GM23248 (cell line): ENCODE measurements around the gene FBXO2.

Experiments
- EZH2 ChIP-seq: fragments of 200-600 bp; sonication (generic); IDR thresholded peaks from 2 replicates; pipeline ENCODE4 v1.6.1; 2018; ENCODE audit warnings: antibody characterized with exemption, mild to moderate bottlenecking; ENCODE audit not compliant: insufficient read depth, poor library complexity, severe bottlenecking
- EZH2phosphoT487 ChIP-seq: fragments of 200-600 bp; sonication (generic); IDR thresholded peaks from 2 replicates; pipeline ENCODE4 v1.6.1; 2018; ENCODE audit warnings: antibody characterized with exemption, moderate library complexity, mild to moderate bottlenecking, low read depth; ENCODE audit not compliant: insufficient read depth

- TF ChIP-seq EZH2, result no peak
- TF ChIP-seq EZH2phosphoT487, result no peak
Observed at GRCh38 chr1:11613347-11613746, 40.9 kb downstream of the FBXO2 start.
